GM18909 (cell line): Measurements from ENCODE around the gene HNRNPAB.
"Not testable (repeated sequence)": the region's sequence is repeated elsewhere in the genome, so short reads cannot be mapped to it uniquely, and the experiment has no call there.

Source experiments
- ATAC-seq: cut with Tn5 transposase; IDR thresholded peaks from one replicate; pipeline ENCODE4 v1.9.1; 2021; ENCODE audit warnings: mild to moderate bottlenecking; ENCODE audit not compliant: unreplicated experiment, poor library complexity

HNRNPAB gene

DNA sequence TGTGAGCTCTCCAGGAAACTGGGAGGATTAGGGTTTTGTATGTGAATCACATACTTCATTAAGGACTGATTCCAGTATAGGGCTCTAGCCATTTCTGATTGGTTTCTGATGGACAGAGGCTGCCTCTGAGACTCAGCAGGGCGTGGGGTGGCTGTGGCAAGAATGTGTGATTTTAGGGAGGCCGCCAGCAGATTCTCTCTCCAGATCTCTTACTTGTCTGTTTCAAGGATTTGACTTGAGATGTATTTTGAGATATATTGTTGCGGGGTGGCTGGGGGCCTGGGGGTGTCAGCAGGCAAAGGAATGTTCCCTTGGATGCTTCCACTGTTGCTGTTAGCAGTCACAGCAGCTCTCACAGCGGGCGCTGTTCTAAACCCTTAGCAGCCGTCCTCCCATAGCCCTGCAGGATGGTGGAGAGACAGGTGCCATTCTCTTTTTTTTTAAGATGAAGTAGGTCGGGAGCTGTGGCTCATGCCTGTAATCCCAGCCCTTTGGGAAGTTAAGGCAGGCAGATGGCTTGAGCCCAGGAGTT, 8.0 kb upstream of the HNRNPAB start:
- ATAC-seq, result no peak

DNA sequence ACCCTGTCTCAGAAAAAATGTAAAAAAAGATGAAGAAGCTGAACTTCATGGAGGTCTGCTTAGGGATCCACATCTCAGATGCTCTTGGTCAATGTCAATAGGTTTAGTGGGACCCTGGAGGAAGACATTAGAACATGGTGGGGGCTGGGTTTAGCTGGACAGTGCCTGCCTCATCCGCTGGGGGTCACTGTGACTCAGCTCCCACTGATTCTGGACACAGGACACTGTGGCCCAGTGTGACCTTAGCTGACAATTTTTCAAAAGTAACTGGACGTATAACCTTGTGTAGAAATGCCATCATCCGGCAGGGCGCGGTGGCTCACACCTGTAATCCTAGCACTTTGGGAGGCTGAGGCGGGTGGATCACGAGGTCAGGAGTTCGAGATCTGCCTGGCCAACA, 7.3 kb upstream of the HNRNPAB start:
- ATAC-seq, result no peak

DNA sequence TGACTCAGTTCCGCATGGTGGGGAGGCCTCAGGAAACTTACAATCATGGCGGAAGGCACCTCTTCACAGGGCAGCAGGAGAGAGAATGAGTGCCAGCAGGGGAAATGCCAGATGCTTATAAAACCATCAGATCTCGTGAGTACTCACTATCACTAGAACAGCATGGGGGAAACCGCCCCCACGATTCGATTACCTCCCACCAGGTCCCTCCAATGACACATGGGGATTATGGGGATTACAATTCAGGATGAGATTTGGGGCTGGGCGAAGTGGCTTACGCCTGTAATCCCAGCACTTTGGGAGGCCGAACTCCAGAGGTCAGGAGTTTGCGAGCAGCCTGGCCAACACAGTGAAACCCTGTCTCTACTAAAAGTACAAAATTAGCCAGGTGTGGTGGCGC, 6.2 kb upstream of the HNRNPAB start:
- ATAC-seq, result not testable (repeated sequence)

DNA sequence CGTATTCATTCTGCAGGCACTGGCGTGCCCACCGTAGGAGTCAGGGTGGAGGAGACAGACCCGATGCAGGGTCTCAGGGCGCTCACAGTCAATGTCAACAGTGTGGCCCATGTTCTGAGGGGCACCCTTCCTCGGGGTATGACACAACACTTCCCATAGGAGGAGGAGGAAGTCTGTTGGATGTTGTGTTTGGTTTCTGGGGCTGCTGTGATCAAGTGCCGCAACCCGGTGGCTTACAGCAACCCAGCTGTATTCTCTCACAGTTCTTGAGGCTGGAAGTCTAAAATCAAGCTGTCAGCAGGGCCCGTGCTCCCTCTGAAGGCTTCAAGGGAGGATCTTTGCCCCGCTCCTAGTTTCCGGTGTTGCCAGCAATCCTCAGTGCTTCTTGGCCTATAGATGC, 5.6 kb upstream of the HNRNPAB start:
- no peak for ATAC-seq

DNA sequence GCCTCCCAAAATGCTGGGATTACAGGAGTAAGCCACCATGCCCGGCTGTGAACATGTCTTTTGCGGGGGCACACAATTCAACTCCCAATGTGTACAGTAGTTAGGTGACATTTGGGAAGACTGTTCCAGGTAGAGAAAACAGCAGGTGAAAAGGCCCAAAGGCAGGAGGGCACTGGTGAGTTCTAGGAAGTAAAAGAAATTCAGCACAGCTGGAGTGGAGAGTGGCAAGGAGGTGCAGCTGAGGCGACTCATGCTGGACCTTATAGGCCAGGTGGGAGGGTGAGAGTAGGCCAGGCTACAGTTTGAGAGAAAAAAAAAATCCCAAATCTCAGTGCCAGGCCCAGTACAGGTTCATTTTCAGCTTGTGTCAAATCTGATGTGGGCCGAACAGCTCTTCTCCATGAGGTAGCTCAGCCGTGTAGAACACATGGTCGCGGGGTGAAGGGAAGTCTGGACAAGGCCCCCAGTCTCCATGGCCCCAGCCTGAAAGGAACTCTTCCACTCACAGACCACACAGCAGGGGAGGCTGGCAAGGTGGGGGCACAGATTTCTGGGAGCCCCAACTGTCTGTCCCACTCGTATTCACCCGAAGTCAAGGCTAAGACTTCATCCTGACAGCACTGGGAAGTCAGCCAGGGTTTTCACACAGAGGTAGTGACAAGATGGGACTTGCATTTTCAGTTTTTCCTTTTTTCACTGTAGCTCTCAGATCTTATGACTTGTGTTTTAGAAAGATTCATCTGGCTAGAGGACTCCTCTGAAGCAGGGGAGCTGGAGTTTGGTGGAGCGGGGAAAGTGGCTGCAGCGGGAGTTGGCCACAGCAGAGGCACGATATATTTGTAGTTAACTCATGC, 4.5 kb upstream of the HNRNPAB start:
- ATAC-seq, result no peak

DNA sequence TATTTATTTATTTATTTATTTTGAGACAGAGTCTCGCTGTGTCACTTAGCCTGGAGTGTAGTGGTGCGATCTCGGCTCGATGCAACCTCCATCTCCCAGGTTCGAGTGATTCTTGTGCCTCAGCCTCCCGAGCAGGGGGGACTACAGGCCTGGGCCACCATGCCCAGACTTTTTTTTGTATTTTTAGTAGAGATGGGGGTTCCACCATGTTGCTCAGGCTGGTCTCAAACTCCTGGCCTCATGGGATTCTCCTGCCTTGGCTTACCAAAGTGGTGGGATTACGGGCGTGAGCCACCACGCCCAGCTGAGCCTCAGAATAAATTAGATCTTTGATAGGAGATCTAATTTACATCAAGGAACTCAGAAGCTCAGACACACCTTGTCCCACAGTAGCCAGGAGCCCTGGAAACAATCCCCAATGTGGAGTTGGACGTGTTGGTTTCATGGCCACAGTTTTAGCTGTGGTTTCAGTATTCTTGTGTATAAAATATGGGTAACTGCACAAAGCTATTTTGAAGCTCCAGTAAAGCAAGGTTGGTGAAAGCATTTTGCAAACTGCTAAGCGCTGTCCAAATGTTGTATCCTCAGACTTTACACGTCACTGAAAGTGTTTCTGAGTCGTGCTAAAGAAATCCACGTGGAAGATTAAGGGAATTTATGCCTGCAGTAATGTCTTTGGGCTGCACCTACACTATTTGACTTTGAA, 3.0 kb upstream of the HNRNPAB start:
- no peak for ATAC-seq

DNA sequence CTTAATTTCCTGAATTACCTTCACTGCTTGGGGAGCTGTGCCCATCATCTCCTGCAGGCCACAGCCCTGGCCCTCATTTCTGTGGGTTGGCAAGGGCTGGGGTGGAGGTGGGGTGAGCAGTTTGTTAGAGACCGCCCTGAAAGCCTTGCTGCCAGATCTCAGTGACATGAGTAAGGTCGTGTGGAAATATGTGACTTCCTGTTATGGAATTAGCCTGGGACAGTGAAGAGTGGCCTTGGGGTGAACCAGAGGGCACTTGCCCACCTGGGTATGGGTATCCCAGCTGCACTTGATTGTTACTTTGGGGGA, 2.5 kb upstream of the HNRNPAB start:
- ATAC-seq, result no peak

DNA sequence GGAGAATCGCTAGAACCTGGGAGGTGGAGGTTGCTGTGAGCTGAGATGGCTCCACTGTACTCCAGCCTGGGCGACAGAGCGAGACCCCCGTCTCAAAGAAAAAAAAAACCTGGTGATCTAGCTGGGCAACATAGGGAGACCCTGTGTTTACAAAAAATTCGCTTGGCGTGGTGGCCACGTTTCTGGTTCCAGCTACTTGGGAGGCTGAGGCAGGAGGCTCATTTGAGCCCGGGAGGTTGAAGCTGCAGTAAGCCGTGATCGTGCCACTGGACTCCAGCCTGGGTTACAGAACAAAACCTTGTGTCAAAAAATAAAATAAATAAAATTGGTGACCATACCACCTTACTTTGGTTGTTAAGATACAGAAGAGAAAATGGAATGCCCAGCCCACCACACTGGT, 1.8 kb upstream of the HNRNPAB start:
- ATAC-seq, result no peak

DNA sequence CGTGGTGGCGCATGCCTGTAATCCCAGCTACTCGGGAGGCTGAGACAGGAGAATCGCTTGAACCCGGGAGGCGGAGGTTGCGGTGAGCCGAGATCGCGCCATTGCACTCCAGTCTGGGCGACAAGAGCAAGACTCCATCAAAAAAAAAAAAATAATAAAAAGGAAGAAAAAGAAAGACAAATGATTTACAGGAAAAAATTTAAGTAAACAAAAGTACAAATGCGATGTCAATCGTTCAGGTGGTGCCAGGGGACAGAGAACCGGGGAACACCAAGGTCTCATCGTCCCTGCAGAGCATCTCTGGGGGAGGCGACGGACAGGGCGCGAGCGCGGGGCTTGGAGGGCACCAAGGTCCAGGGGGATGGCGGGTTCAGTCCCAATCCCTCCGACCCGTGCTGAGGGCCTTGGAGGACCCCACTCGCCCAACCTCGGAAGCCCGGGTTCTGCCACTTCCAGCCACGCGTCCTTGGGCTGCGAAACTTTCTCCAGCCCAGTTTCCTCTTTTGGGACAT, 607 bp upstream of the HNRNPAB start:
- ATAC-seq, result no peak

DNA sequence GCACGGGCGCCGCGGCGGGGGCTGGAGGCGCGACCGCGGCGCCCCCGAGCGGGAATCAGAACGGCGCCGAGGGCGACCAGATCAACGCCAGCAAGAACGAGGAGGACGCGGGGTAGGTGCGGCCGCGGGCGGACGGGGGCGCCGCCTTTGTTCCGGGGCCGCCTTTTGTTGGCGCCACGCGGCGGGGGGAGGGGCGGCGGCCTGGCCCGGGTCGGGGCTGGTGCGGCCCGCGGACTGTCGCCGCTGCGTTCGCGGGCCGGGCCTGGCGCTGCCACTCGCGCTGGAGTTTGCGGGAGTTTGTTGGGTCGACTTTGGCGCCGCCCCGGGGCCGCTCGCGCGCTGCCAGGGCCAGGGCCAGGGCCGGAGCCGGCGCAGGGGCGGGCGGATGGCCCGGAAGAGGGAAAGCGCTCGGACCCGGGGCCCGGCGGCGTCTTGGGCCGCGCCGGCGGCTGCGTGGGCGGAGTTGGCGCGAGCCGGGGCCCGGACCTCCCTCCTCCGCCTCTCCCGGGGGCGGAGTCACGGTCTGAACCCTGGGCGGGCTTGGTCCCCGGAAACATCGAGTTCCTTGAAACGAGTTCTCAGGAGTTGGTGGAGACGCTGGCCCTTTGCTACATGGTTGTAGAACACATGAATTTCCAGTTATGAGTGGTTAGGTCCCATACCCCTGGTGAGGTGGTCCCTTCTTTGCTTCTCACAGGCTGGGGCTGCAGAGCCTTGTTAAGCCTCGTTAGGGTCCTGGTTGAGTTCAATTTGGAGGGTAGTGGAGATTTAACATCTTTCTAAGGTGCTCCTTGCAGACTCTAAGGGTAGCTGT, 809 bp downstream of the HNRNPAB start:
- ATAC-seq, result peak; percentile 61

DNA sequence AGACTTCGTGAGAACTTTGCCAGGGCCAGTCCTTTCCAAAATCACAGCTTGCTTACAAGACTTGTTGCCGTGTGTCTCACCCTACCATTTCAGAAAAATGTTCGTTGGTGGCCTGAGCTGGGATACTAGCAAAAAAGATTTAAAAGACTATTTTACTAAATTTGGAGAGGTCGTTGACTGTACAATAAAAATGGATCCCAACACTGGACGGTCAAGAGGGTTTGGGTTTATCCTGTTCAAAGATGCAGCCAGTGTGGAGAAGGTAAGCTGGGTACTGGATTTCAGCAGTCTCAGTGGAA, 1.4 kb downstream of the HNRNPAB start:
- ATAC-seq, result no peak

DNA sequence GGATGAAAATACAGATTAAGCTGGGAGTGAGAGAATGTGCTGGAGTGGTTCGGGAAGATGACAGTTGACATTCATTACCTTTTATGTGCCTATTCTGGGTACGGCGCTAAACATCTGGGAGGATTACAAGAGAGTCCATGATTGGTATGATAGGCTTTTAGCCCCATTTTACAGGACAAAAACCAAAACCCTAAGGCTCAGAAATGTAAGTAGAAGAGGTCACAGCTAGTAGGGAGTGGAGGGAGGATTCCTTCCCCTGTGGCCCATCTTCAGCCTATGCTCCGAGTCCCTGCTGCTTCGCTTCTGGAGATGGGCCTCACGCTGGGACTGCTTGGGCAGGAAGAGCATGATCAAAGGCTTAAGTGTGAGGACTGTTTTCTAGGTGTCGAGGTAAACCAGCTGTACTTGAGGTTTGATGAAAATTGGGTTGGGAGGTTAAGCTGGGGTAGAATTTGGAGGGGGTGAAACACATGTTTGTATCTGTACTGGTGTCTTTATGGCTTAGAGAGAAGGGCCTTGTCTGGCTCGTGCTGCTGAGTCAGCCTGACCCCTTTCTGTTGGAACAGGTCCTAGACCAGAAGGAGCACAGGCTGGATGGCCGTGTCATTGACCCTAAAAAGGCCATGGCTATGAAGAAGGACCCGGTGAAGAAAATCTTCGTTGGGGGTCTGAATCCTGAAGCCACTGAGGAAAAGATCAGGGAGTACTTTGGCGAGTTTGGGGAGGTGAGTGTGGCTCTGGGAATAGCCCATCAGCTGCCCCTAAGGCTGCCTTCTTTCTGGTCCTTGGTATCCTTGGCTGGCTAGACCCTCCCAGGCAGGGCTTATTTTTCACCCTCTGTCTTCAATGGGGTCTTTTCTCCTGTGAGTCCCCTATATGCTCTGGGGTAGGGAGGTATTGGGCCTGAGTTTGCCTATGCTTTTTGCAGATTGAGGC, 2.1 kb downstream of the HNRNPAB start:
- no peak for ATAC-seq

DNA sequence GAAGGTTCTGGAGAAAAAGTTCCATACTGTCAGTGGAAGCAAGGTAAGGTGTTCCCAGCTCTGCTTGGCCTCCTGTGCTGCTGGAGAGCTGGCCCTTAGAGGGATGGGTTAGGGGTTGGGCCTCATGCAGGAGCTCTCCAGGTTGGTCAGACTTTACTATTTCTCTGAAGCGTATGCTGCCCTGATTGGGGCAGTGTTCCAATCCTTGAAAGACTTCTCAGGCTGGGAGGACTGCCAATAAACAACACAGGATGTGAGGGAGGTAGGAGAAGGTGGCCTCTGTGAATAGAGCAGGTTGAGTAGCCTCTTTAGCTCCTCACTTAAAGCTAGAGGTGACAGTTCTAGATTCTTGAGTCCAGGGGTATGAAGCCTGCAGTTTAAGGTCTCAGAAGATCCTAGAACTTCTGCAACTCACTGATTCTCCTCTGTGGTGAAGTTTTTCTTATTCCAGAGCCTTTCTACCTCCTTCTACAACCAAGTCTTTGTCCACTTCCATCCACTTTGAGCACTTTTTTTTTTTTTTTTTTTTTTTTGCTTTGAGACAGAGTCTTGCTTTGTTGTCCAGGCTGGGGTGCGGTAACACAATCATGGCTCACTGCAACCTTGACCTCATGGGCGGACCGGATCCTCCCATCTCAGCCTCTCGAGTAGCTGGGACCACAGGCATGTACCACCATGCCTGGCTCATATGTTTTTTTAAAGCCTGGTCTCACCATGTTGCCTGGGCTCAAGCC, 3.0 kb downstream of the HNRNPAB start:
- no peak for ATAC-seq

DNA sequence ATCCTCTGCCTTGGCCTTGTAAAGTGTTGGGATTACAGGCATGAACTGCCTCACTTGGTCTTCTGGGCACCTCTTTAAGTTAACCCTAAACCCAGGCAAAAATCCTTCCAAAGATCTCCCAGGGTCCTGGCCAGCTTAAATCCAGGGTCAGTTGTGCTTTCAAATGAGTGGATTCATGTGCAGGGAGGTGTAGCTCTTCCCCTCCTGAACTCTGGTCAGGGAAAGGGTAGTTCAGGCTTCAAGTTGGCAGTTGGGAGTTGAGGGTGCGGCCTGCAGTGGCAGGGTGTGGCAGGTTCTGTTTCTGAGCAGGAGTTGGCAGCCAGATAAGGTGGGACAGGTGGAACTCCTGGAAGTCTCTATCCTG, 3.6 kb downstream of the HNRNPAB start:
- ATAC-seq, result no peak

DNA sequence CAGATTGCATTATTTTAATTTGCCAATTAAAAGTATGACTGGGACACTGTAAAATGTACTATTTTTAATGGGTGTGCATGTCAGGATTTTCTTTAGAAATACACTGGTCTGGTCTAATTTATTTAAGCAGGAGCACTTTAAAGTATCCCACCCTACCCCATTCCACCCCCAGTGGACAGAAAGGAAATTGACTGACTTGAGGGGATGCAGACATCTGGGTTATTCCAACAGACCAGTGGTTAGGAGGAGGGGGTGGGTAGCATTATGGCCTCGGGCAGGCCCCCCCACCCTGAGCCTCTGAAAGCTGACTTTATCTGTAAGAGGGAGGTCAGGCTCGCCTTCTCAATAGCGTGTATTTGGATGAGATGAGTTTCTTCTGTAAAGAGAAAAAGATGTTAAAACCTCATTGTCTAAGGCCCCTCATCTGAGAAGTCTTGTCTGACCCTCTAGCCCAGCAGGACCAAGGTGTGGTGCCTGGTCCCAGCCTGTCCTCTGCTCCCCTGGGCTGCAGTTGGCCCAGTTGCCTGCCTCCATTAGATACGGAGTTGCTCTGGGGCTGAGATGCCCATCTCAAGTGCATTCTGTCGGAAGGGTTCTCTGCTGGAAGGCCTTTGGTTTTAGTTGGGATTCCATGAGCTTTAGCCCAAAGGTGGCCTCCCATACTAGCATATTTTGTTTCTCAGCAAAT, 4.4 kb downstream of the HNRNPAB start:
- no peak for ATAC-seq

DNA sequence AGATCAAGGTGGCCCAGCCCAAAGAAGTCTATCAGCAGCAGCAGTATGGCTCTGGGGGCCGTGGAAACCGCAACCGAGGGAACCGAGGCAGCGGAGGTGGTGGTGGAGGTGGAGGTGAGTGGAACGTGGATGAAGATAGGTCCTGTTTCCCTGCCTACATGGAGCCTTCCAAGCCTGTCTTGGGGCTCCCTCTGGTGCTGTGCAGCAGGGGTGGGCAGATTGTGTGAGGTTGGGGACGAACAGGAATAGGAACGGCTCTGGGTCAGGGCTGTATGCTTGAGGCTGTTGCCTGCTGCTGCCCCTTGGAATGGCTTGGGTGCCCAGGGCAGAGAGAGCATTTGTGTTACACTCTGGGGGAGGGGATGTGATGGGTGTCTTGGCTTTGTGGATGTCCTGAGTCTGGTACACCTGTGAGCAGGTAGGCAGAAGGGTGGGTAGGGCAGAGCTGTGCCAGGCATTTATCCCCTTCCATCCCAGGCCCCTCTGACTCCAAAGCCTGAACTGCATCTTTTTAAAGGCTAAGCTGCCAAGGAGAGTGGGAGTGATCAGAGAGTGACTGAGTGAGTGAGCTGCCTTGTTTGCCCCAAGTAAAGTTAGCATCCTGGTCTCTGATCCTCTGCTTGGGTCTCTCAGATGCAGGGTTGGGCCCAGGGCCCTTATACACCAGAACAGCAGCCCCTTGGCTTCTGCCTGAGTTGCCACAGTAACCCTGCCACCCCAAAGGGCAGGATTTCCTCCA, 5.2 kb downstream of the HNRNPAB start:
- ATAC-seq, result no peak

DNA sequence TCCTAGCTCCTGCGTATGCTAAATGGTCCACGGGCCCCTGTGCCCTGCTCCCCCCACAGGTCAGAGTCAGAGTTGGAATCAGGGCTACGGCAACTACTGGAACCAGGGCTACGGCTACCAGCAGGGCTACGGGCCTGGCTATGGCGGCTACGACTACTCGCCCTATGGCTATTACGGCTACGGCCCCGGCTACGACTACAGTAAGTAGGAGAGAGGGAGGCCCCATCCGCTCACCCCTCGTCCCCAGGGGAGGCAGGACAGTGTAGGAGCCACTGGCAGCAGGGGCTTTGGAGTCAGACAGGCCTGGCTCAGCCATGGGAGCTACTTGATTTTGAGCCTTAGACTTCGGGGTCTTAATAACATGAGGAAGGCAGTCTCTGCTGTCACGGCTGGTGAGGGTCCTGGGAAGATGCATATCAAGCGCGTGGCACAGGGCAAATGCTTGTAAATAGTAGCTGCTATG, 5.8 kb downstream of the HNRNPAB start:
- ATAC-seq, result no peak

DNA sequence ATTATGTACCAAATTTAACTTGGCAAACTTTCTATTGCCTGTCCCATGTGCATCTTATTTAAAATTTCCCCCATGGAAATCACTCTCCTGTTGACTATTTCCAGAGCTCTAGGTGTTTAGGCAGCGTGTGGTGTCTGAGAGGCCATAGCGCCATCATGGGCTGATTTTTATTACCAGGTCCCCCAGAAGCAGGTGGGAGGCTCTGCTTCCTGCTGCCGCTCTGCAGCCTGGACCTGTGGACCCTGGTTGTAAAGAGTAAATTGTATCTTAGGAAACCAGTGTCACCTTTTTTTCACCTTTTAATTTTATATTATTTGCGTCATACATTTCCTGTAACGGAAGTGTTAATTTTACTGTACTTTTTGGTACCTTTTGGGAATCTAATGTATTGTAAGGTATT, 6.4 kb downstream of the HNRNPAB start:
- ATAC-seq, result no peak
